DND-41 (cell line): ENCODE measurements around the gene NT5M.

ENCODE experiments used
- ATAC-seq: fragments of 200-7000 bp; cut with Tn5 transposase; 3 replicates; pipeline ENCODE4 v1.9.1; 2021; ENCODE audit warnings: low read depth; ENCODE audit not compliant: insufficient read depth
- DNase-seq: peaks from one replicate; pipeline ENCODE4 v3.0.0-alpha.2; 2020
- H2AFZ ChIP-seq: 2 replicates; pipeline ENCODE4 v1.6.0; 2012; ENCODE audit warnings: low read depth, low read length
- H3K27ac ChIP-seq: 2 replicates; pipeline ENCODE4 v1.5.1; 2012; ENCODE audit warnings: low read length, inconsistent platforms
- H3K27me3 ChIP-seq: fragments of 200-600 bp; sonication (generic); 2 replicates; pipeline ENCODE4 v1.6.0; 2012; ENCODE audit warnings: low read length, mild to moderate bottlenecking, inconsistent platforms; ENCODE audit not compliant: insufficient read depth, poor library complexity
- H3K36me3 ChIP-seq: 2 replicates; pipeline ENCODE4 v1.5.1; 2012; ENCODE audit warnings: low read length, inconsistent platforms; ENCODE audit not compliant: insufficient read depth
- H3K4me1 ChIP-seq: 2 replicates; pipeline ENCODE4 v1.5.1; 2012; ENCODE audit warnings: mild to moderate bottlenecking, low read length; ENCODE audit not compliant: insufficient read depth
- H3K4me2 ChIP-seq: 2 replicates; pipeline ENCODE4 v1.6.0; 2012; ENCODE audit warnings: mild to moderate bottlenecking, moderate library complexity, low read length, inconsistent platforms; ENCODE audit not compliant: insufficient read depth
- H3K4me3 ChIP-seq, 2 experiments: fragments of 200-600 bp in 1 of 2; shearing (Covaris generic) in 1 of 2; 2 replicates each; pipeline ENCODE4 v1.5.1; 2012 to 2016; ENCODE audit warnings: inconsistent platforms in 2 of 2, low read length in 2 of 2, mild to moderate bottlenecking in 2 of 2, low read depth in 1 of 2, moderate library complexity in 1 of 2
- H3K79me2 ChIP-seq: 2 replicates; pipeline ENCODE4 v1.6.0; 2012; ENCODE audit warnings: low read length, inconsistent platforms; ENCODE audit not compliant: insufficient read depth
- H3K9ac ChIP-seq: 2 replicates; pipeline ENCODE4 v1.6.0; 2012; ENCODE audit warnings: low read depth, mild to moderate bottlenecking, inconsistent platforms, low read length, moderate library complexity
- H3K9me3 ChIP-seq: 2 replicates; pipeline ENCODE4 v1.5.1; 2012; ENCODE audit warnings: low read length, moderate library complexity, mild to moderate bottlenecking, inconsistent platforms; ENCODE audit not compliant: insufficient read depth, severe bottlenecking
- H4K20me1 ChIP-seq: 2 replicates; pipeline ENCODE4 v1.6.0; 2012; ENCODE audit warnings: low read length; ENCODE audit not compliant: insufficient read depth
- CTCF ChIP-seq: IDR thresholded peaks from 2 replicates; pipeline ENCODE4 v1.5.1; 2012; ENCODE audit warnings: borderline replicate concordance, low read length, moderate library complexity, mild to moderate bottlenecking; ENCODE audit not compliant: poor library complexity, severe bottlenecking; ENCODE audit errors: extremely low read depth
- EZH2 ChIP-seq: IDR thresholded peaks from 3 replicates; pipeline ENCODE4 v1.6.1; 2012; ENCODE audit warnings: borderline replicate concordance, low read depth, mild to moderate bottlenecking, moderate library complexity, low read length, inconsistent platforms; ENCODE audit not compliant: severe bottlenecking

The NT5M gene

GRCh38 chr17:17341452-17341851 lies 38.3 kb downstream of the NT5M start:
- no peaks in the 10 kb centered on the region for H3K27me3 ChIP-seq
- H3K9ac ChIP-seq, result no peak overlapping the region
- TF ChIP-seq CTCF (no peak), EZH2 (no peak)
- no peaks in the 10 kb centered on the region for H3K4me1 ChIP-seq
- no peak overlapping the region for H2AFZ ChIP-seq
- H3K4me3 ChIP-seq, result no peak overlapping the region
- no peaks in the 10 kb centered on the region for H3K79me2 ChIP-seq
- peaks cover 7% of the 10 kb centered on the region; the same call in 1 of the 2 replicates for H3K36me3 ChIP-seq
- ATAC-seq (no peak), DNase-seq (no peak)
- H3K4me2 ChIP-seq, result no peak overlapping the region
- H3K27ac ChIP-seq, result no peak overlapping the region
- peaks cover 3% of the 10 kb centered on the region; the same call in 1 of the 2 replicates for H4K20me1 ChIP-seq
- no peaks in the 10 kb centered on the region for H3K9me3 ChIP-seq

DNA sequence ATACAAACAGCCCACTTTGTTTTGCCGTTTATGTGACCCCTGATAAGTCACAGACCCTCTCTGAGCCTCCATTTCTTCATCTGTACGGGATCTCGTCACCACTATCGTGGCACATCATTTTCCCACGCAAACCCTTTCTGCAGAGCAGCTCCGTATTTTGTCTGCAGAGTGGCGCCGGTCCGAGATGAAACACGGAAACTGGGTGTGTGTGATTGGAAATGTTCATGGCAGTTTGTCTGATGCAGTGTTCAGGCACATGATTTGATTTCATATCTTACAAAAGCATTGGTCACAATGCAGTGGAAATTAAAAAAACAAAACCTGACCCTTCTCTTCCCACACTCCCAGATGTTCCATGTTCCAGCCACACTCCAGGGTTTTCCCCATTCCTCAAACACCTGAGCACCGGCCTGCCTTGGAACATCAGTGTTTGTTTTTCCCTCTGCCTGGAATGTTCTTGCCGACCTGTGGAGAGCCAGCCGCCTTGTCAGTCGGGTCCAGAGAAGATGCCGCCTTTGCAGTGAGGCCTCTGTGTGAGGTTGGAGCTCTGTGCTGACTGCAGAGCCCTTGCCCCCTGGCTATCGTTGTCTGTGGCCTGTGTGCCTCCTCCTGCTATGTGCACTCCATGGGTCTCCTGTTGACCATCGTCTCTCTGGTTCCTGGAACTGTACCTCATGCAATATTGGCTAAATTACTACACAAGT lies 39.2 kb downstream of the NT5M start:
- no peaks in the 10 kb centered on the region for H3K27me3 ChIP-seq
- TF ChIP-seq EZH2 (no peak), CTCF (no peak)
- DNase-seq (no peak), ATAC-seq (no peak)
- H3K4me3 ChIP-seq, result no peak overlapping the region
- H4K20me1 ChIP-seq, result peaks cover 3% of the 10 kb centered on the region; the same call in 1 of the 2 replicates
- H3K9me3 ChIP-seq, result no peaks in the 10 kb centered on the region
- H3K9ac ChIP-seq, result no peak overlapping the region
- H3K4me2 ChIP-seq, result no peak overlapping the region
- no peak overlapping the region for H2AFZ ChIP-seq
- H3K36me3 ChIP-seq, result peaks cover 7% of the 10 kb centered on the region; the same call in 1 of the 2 replicates
- H3K79me2 ChIP-seq, result no peaks in the 10 kb centered on the region
- no peaks in the 10 kb centered on the region for H3K4me1 ChIP-seq
- H3K27ac ChIP-seq, result no peak overlapping the region

DNA sequence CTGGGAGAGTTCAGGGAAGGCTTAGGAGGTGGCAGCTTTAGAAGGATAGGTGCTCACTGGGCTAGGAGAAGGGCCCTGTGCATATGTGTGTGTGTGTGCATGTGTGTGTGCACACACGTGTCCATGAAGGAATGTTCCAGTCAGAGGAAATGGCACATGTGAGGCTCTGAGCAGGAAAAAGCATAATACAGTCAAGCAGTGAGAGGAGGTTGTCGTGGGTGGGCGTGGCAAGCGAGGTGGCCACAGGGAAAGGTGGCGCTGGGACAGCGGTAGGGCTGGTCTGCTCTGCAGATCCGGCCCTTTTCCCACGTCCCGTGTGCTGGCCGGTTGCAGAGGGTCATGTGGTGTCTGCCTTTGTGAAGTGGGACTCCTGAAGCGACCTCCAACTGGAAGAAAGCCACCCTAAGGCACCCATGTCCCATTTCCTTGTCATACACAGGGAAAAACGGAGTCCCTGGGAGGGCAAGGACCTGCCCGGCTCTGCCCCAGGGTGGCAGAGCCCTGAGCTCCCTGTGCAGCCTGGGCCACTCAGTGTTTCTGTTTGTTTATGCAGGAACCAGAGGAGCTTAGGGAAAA lies 40.1 kb downstream of the NT5M start:
- Histone ChIP-seq H3K27me3 (no peaks in the 10 kb centered on the region), H3K9me3 (no peaks in the 10 kb centered on the region), H2AFZ (no peak overlapping the region), H3K4me1 (no peaks in the 10 kb centered on the region), H3K9ac (no peak overlapping the region), H3K27ac (no peak overlapping the region), H3K4me2 (no peak overlapping the region), H3K36me3 (peaks cover 7% of the 10 kb centered on the region; the same call in 1 of the 2 replicates), H4K20me1 (peaks cover 3% of the 10 kb centered on the region; the same call in 1 of the 2 replicates), H3K4me3 (no peak overlapping the region), H3K79me2 (no peaks in the 10 kb centered on the region)
- ATAC-seq (no peak), DNase-seq (no peak)
- TF ChIP-seq CTCF (no peak), EZH2 (no peak)
